MCF 10A (cell line): ENCODE measurements around the gene BAIAP2L1. TPM values are rescaled to one million over a fixed set of nuclear protein-coding genes. Genes with fewer than 3 reads are reported as not detected.

Source experiments
- BruUV-seq: library from RNA; stranded (reverse); fragments of 400-500 nt; replicated peaks from 2 replicates; lab custom pipeline; 2021; lab: Mats Ljungman, UMichigan
- CTCF ChIA-PET: fragments of 300-600 bp; sonication (Branson Sonifier 250); formaldehyde crosslinking; extraction: SDS; loops from one replicate; lab custom pipeline; 2021; ENCODE audit warnings: antibody characterized with exemption, inconsistent platforms; lab: Yijun Ruan, JAX
- POLR2A ChIA-PET: fragments of 300-600, 350-650 bp; sonication (Branson Sonifier 250); formaldehyde crosslinking; extraction: SDS; loops from one replicate; lab custom pipeline; 2020; ENCODE audit warnings: antibody characterized with exemption, inconsistent platforms; lab: Yijun Ruan, JAX
- DNase-seq: peaks from one replicate; pipeline ENCODE4 v3.0.0-alpha.2; 2018; ENCODE audit not compliant: unreplicated experiment
- H3K27ac Mint-ChIP-seq: one replicate; pipeline ENCODE4 v1.8.0; 2022; ENCODE audit warnings: mild to moderate bottlenecking, low read depth, mixed read lengths; ENCODE audit not compliant: unreplicated experiment
- H3K27me3 Mint-ChIP-seq: one replicate; pipeline ENCODE4 v1.8.0; 2022; ENCODE audit warnings: mixed read lengths; ENCODE audit not compliant: insufficient read depth, unreplicated experiment
- H3K36me3 Mint-ChIP-seq: one replicate; pipeline ENCODE4 v1.8.0; 2022; ENCODE audit warnings: mild to moderate bottlenecking, moderate library complexity, mixed read lengths; ENCODE audit not compliant: insufficient read depth, unreplicated experiment
- H3K4me1 Mint-ChIP-seq: one replicate; pipeline ENCODE4 v1.8.0; 2022; ENCODE audit warnings: mixed read lengths; ENCODE audit not compliant: insufficient read depth, unreplicated experiment
- H3K4me3 Mint-ChIP-seq: one replicate; pipeline ENCODE4 v1.8.0; 2022; ENCODE audit warnings: mild to moderate bottlenecking, moderate library complexity, mixed read lengths; ENCODE audit not compliant: unreplicated experiment
- H3K9me3 Mint-ChIP-seq: one replicate; pipeline ENCODE4 v1.8.0; 2022; ENCODE audit warnings: mixed read lengths; ENCODE audit not compliant: unreplicated experiment
- intact Hi-C: fragments of 100-400 bp; cut with micrococcal nuclease; formaldehyde crosslinking; loops from 2 replicates; pipeline ENCODE4 v1.14.1; 2022
- total RNA-seq: library from RNA; stranded (reverse); gene quantifications from 2 replicates; pipeline ENCODE4 v1.2.3, GENCODE V29; 2022
- TF ChIP-seq, protein P1 (sequence below): fragments of 200-600 bp; IDR thresholded peaks from one replicate; pipeline ENCODE4 v1.8.0; 2022; ENCODE audit warnings: antibody characterized with exemption, mild to moderate bottlenecking; ENCODE audit not compliant: unreplicated experiment

Gene BAIAP2L1
- total RNA-seq, 1 experiment from 2014 or later = 60.2 TPM

DNA sequence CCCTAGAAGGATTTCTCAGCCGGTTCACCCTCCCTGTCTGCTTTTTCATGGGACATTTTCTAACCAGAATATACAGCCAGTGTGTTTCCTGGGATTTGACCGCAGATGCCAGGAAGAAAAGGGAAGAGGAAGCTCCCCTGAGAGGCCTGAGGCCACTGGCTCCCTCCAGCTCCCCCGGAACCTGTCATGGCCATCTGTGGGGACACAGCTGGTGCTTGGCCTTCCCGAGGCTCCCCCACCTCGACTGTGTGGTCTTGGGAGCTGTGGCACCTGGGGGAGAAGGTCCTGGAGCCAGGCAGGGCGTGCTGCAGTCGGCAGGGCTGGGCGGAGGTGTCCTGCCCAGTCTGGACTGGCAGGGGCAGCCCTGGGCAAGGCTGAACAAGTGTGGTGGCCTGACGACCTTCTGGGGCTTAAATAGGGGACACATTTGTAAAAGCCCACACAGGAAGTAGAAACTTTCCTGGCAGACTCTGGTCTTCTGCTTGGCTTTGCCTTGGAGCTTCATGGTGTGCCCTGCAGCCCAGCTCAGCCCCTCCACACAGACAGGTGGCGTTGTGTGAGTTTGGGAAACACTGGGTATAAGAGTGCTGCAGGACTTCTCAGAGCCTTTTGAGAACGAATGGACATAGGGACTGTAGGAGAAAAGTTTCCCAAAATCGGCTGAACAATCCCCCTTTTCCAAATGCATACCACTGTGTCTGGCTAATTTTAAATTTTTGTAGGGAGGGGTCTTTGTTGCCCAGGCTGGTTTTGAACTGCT lies 112.6 kb downstream of the BAIAP2L1 start:
- H3K36me3 Mint-ChIP-seq = peaks cover 61% of the 10 kb centered on the region
- H3K27me3 Mint-ChIP-seq = no peaks in the 10 kb centered on the region
- no peak for DNase-seq
- intact Hi-C loops = loop anchor here (10.0 kb wide), 1 partner anchor 557 kb away; no protein-coding TSS in a partner anchor
- no peaks in the 10 kb centered on the region for H3K9me3 Mint-ChIP-seq
- peak overlapping the region; percentile 54 for H3K27ac Mint-ChIP-seq
- CTCF ChIA-PET = interaction anchor here (0.9 to 5.5 kb wide), 5 partner anchors 20 to 553 kb away, joined by 3 to 33 read pairs (median 3); partner anchors contain the start of gene BAIAP2L1
- no peak overlapping the region for H3K4me3 Mint-ChIP-seq
- POLR2A ChIA-PET = interaction anchor here (0.6 to 6.6 kb wide), 7 partner anchors 17 to 515 kb away, joined by 3 to 60 read pairs (median 4); partner anchors contain the start of gene BAIAP2L1
- TF ChIP-seq, protein P1, sequence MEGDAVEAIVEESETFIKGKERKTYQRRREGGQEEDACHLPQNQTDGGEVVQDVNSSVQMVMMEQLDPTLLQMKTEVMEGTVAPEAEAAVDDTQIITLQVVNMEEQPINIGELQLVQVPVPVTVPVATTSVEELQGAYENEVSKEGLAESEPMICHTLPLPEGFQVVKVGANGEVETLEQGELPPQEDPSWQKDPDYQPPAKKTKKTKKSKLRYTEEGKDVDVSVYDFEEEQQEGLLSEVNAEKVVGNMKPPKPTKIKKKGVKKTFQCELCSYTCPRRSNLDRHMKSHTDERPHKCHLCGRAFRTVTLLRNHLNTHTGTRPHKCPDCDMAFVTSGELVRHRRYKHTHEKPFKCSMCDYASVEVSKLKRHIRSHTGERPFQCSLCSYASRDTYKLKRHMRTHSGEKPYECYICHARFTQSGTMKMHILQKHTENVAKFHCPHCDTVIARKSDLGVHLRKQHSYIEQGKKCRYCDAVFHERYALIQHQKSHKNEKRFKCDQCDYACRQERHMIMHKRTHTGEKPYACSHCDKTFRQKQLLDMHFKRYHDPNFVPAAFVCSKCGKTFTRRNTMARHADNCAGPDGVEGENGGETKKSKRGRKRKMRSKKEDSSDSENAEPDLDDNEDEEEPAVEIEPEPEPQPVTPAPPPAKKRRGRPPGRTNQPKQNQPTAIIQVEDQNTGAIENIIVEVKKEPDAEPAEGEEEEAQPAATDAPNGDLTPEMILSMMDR = no peak
- H3K4me1 Mint-ChIP-seq = peaks cover 29% of the 10 kb centered on the region
- no TSS peak for BruUV-seq

- peak; percentile 86 for DNase-seq
- peaks cover 61% of the 10 kb centered on the region for H3K36me3 Mint-ChIP-seq
Measured at GRCh38 chr7:98287486-98287959, 113.4 kb downstream of the BAIAP2L1 start.

GRCh38 chr7:98286701-98287485 lies 114.0 kb downstream of the BAIAP2L1 start:
- Mint-ChIP-seq H3K4me3 (peak overlapping the region; percentile 64), H3K4me1 (peaks cover 36% of the 10 kb centered on the region), H3K27ac (peak overlapping the region; percentile 89), H3K36me3 (peaks cover 58% of the 10 kb centered on the region), H3K27me3 (no peaks in the 10 kb centered on the region), H3K9me3 (no peaks in the 10 kb centered on the region)
- ChIA-PET POLR2A (interaction anchor here (0.5 to 6.6 kb wide), 10 partner anchors 7 to 1462 kb away, joined by 3 to 60 read pairs (median 4); partner anchors contain the start of genes BAIAP2L1 and TRRAP), CTCF (interaction anchor here (0.6 to 5.5 kb wide), 11 partner anchors 19 to 1990 kb away, joined by 3 to 33 read pairs (median 3); partner anchors contain the start of gene BAIAP2L1)
- TF ChIP-seq, protein P1 = no peak
- BruUV-seq = no TSS peak
- intact Hi-C loops = loop anchor here (10.0 kb wide), 1 partner anchor 558 kb away; no protein-coding TSS in a partner anchor
- DNase-seq = peak; percentile 36

More at GRCh38 chr7:98287486-98287959, 113.4 kb downstream of the BAIAP2L1 start:
- Mint-ChIP-seq H3K4me3 (peak overlapping the region; percentile 64), H3K27me3 (no peaks in the 10 kb centered on the region), H3K27ac (peak overlapping the region; percentile 54), H3K4me1 (peaks cover 36% of the 10 kb centered on the region), H3K9me3 (no peaks in the 10 kb centered on the region)
- intact Hi-C loops = loop anchor here (10.0 kb wide), 1 partner anchor 557 kb away; no protein-coding TSS in a partner anchor
- POLR2A ChIA-PET = interaction anchor here (0.5 to 6.6 kb wide), 10 partner anchors 11 to 1462 kb away, joined by 3 to 60 read pairs (median 4); partner anchors contain the start of gene BAIAP2L1
- TF ChIP-seq, protein P1 = no peak
- no TSS peak for BruUV-seq
- CTCF ChIA-PET = interaction anchor here (0.6 to 5.5 kb wide), 5 partner anchors 46 to 554 kb away, joined by 3 to 33 read pairs (median 3); partner anchors contain the start of gene BAIAP2L1
